SU-DHL-6 (cell line): ENCODE results near the gene NME8.

Experiments used
- H2AFZ ChIP-seq: fragments of 200-600 bp; sonication (generic); 2 replicates; pipeline ENCODE4 v1.6.1; 2014; ENCODE audit warnings: low read depth, mild to moderate bottlenecking, moderate library complexity, mixed read lengths, antibody characterized with exemption, low read length; ENCODE audit not compliant: severe bottlenecking
- H3F3A ChIP-seq: fragments of 200-600 bp; shearing (Covaris generic); 2 replicates; pipeline ENCODE4 v1.6.0; 2016; ENCODE audit warnings: antibody characterized with exemption, mild to moderate bottlenecking; ENCODE audit not compliant: insufficient read depth
- H3K27ac ChIP-seq: fragments of 200-600 bp; sonication (generic); 2 replicates; pipeline ENCODE4 v1.5.1; 2016; ENCODE audit warnings: low read depth, mild to moderate bottlenecking, low read length, moderate library complexity, mixed read lengths
- H3K27me3 ChIP-seq: fragments of 200-600 bp; sonication (generic), shearing (Covaris generic); 2 replicates; pipeline ENCODE4 v1.6.0; 2014; ENCODE audit warnings: mild to moderate bottlenecking, low read length
- H3K36me3 ChIP-seq: fragments of 200-600 bp; sonication (generic); 2 replicates; pipeline ENCODE4 v1.6.1; 2014; ENCODE audit warnings: mild to moderate bottlenecking, low read length, mixed read lengths
- H3K4me2 ChIP-seq: fragments of 300-600, 200-600 bp; shearing (Covaris generic), sonication (generic); 2 replicates; pipeline ENCODE4 v1.6.0; 2014; ENCODE audit warnings: low read length, low read depth, mild to moderate bottlenecking; ENCODE audit not compliant: poor library complexity, severe bottlenecking
- H3K4me3 ChIP-seq: fragments of 200-600 bp; sonication (generic); 2 replicates; pipeline ENCODE4 v1.5.1; 2014; ENCODE audit warnings: antibody characterized with exemption, low read length, mild to moderate bottlenecking, mixed read lengths; ENCODE audit not compliant: insufficient read depth, poor library complexity, severe bottlenecking
- H3K79me2 ChIP-seq: fragments of 200-600 bp; sonication (generic); 2 replicates; pipeline ENCODE4 v1.6.1; 2014; ENCODE audit warnings: mild to moderate bottlenecking, low read length, moderate library complexity; ENCODE audit not compliant: insufficient read depth
- H3K9ac ChIP-seq: fragments of 200-600 bp; sonication (generic); 2 replicates; pipeline ENCODE4 v1.7.0; 2014; ENCODE audit warnings: mild to moderate bottlenecking, low read length
- H3K9me2 ChIP-seq: fragments of 200-600 bp; sonication (generic); replicated peaks from 2 replicates; pipeline ENCODE4 v1.6.1; 2014; ENCODE audit warnings: low read length; ENCODE audit not compliant: insufficient read depth
- H3K9me3 ChIP-seq: fragments of 200-600 bp; sonication (generic); 2 replicates; pipeline ENCODE4 v1.6.1; 2014; ENCODE audit warnings: low read length, mixed read lengths; ENCODE audit not compliant: insufficient read depth
- H4K20me1 ChIP-seq: fragments of 200-600 bp; sonication (generic); 2 replicates; pipeline ENCODE4 v1.6.1; 2014; ENCODE audit warnings: low read depth, mild to moderate bottlenecking, antibody characterized with exemption, low read length, moderate library complexity, mixed read lengths
- CTCF ChIP-seq: fragments of 200-600 bp; sonication (generic); IDR thresholded peaks from one replicate; pipeline ENCODE4 v1.5.1; 2017; ENCODE audit warnings: antibody characterized with exemption, mild to moderate bottlenecking, low read length, moderate library complexity; ENCODE audit not compliant: insufficient read depth, poor library complexity, severe bottlenecking
- EZH2phosphoT487 ChIP-seq: fragments of 200-600 bp; sonication (generic), shearing (Covaris generic); conservative IDR thresholded peaks from 2 replicates; pipeline ENCODE4 v1.6.1; 2018; ENCODE audit warnings: mild to moderate bottlenecking, antibody characterized with exemption, low read length, moderate library complexity, mixed read lengths

The NME8 gene

GRCh38 chr7:37916017-37916672 lies 67.7 kb downstream of the NME8 start:
- H4K20me1 ChIP-seq = no peaks in the 10 kb centered on the region
- no peak overlapping the region for H3K27ac ChIP-seq
- H3K4me2 ChIP-seq = no peak overlapping the region
- no peaks in the 10 kb centered on the region for H3K79me2 ChIP-seq
- TF ChIP-seq CTCF (no peak), EZH2phosphoT487 (no peak)
- H3K9ac ChIP-seq = no peak overlapping the region
- no peaks in the 10 kb centered on the region for H3K27me3 ChIP-seq
- no peaks in the 10 kb centered on the region for H3K9me3 ChIP-seq
- no peaks in the 10 kb centered on the region for H3K9me2 ChIP-seq
- no peaks in the 10 kb centered on the region for H3F3A ChIP-seq
- no peak overlapping the region for H3K4me3 ChIP-seq
- H2AFZ ChIP-seq = no peak overlapping the region
- H3K36me3 ChIP-seq = no peaks in the 10 kb centered on the region

- Histone ChIP-seq H3K4me2 (no peak within 1 kb of the TSS), H3K36me3 (no peaks in the 10 kb centered on the region), H4K20me1 (no peaks in the 10 kb centered on the region), H2AFZ (no peak within 1 kb of the TSS), H3K4me3 (no peak within 1 kb of the TSS), H3K9me3 (no peaks in the 10 kb centered on the region), H3K27me3 (no peaks in the 10 kb centered on the region), H3K9me2 (no peaks in the 10 kb centered on the region), H3F3A (no peaks in the 10 kb centered on the region), H3K9ac (no peak within 1 kb of the TSS), H3K79me2 (no peaks in the 10 kb centered on the region), H3K27ac (no peak within 1 kb of the TSS)
- no peak for TF ChIP-seq EZH2phosphoT487
- TF ChIP-seq CTCF = peak; percentile 51
Measured at GRCh38 chr7:37916673-37917660, 68.6 kb downstream of the NME8 start, which contains the start of gene SFRP4. SFRP4 (minus strand) TSS chr7:37916817; CDS start chr7:37916537, 280 bp downstream.

- Histone ChIP-seq H3K4me2 (no peak overlapping the region), H3K4me3 (no peak overlapping the region), H3K36me3 (no peaks in the 10 kb centered on the region), H3K9ac (no peak overlapping the region), H4K20me1 (no peaks in the 10 kb centered on the region), H3F3A (no peaks in the 10 kb centered on the region), H3K79me2 (no peaks in the 10 kb centered on the region), H3K9me3 (no peaks in the 10 kb centered on the region), H3K9me2 (no peaks in the 10 kb centered on the region), H3K27ac (no peak overlapping the region), H2AFZ (no peak overlapping the region), H3K27me3 (no peaks in the 10 kb centered on the region)
- TF ChIP-seq CTCF (no peak), EZH2phosphoT487 (no peak)
Measured at GRCh38 chr7:37918526-37918925, 70.1 kb downstream of the NME8 start.
